Mammary epithelial cell (primary cell): Measurements from ENCODE around the gene MTX2.

Experiments
- EZH2 ChIP-seq: IDR thresholded peaks from 2 replicates; pipeline ENCODE4 v1.6.1; 2012; ENCODE audit warnings: low read length, inconsistent platforms, borderline replicate concordance
- TF ChIP-seq, protein P1 (sequence below), 2 donors: IDR thresholded peaks in 1 of 2; conservative IDR thresholded peaks in 1 of 2; 2 replicates each; pipeline ENCODE4 v1.5.1; 2011 to 2012; ENCODE audit warnings: inconsistent platforms in 2 of 2, low read length in 2 of 2, mild to moderate bottlenecking in 2 of 2, control low read depth in 1 of 2, low read depth in 1 of 2; ENCODE audit not compliant: insufficient read depth in 1 of 2; ENCODE audit errors: extremely low read depth in 1 of 2

DNA sequence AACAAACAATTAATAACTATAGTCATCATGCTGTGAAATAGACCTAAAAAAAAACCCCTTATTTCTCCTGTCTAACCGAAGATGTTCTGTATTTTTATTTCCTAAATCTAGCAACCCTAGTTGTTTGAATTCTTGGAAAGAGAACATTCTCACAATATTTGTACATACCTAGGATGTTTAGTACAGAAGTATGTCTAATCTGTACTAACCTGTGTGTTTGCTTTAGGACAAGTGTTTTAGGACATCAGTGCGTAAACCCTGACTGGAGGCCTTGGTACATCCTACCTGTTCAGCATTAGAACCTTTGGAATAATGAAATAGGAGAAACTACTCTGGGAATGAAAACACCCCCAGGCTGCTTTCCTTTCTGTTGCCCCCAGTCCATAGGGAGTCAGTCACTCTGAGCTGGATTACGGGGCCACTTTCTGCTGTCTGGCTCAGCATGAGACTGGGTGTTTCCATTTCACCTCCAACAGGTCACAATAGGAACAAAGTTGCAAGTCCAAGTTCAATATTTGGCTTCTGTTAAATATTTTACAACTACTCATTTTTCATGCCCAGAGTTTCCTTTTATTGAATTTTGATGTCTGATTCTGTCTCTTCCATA lies 114.7 kb downstream of the MTX2 start:
- TF ChIP-seq EZH2, result no peak
- TF ChIP-seq, protein P1, sequence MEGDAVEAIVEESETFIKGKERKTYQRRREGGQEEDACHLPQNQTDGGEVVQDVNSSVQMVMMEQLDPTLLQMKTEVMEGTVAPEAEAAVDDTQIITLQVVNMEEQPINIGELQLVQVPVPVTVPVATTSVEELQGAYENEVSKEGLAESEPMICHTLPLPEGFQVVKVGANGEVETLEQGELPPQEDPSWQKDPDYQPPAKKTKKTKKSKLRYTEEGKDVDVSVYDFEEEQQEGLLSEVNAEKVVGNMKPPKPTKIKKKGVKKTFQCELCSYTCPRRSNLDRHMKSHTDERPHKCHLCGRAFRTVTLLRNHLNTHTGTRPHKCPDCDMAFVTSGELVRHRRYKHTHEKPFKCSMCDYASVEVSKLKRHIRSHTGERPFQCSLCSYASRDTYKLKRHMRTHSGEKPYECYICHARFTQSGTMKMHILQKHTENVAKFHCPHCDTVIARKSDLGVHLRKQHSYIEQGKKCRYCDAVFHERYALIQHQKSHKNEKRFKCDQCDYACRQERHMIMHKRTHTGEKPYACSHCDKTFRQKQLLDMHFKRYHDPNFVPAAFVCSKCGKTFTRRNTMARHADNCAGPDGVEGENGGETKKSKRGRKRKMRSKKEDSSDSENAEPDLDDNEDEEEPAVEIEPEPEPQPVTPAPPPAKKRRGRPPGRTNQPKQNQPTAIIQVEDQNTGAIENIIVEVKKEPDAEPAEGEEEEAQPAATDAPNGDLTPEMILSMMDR (conservative IDR thresholded peaks at IDR 0.05 in 1 of 2, IDR thresholded peaks at IDR 0.05 in 1 of 2; ENCODE audit: extremely low read depth in 1 of 2, insufficient read depth in 1 of 2, low read depth in 1 of 2, low read length in 2 of 2), result no peak
